ENCODE results near the gene DNAJB9. TPM values are rescaled to one million over a fixed set of nuclear protein-coding genes. Genes with fewer than 3 reads are reported as not detected.

Gene DNAJB9
- total and polyA plus RNA-seq, 2 of the 13 experiments (the other 11 are each of a cell fraction or from before 2014, with no cell fraction given), result 8.6 to 16.4 TPM

GRCh38 chr7:108525985-108526767, 43.5 kb upstream of the DNAJB9 start, which contains the start of gene PNPLA8 (continued):
- peak; percentile 98 for TF ChIP-seq ARID4A (CRISPR knock-in tag; IDR thresholded peaks at IDR 0.05; ENCODE audit: borderline replicate concordance)
- TF ChIP-seq TEAD3 (CRISPR knock-in tag; optimal IDR thresholded peaks at IDR 0.05; ENCODE audit: borderline replicate concordance), result peak; percentile 54
- peak; percentile 96 for TF ChIP-seq TFDP2 (CRISPR knock-in tag; IDR thresholded peaks at IDR 0.05)
- TF ChIP-seq NFIC (IDR thresholded peaks at IDR 0.05; ENCODE audit: low read length), result no peak
- TF ChIP-seq SP2 (CRISPR knock-in tag; IDR thresholded peaks at IDR 0.05), result peak; percentile 92
- TF ChIP-seq PRMT3 (CRISPR knock-in tag; IDR thresholded peaks at IDR 0.05; ENCODE audit: borderline replicate concordance, low read depth), result no peak
- TF ChIP-seq RERE (CRISPR knock-in tag; IDR thresholded peaks at IDR 0.05; ENCODE audit: low read depth), result 0 out of 2 replicates have a peak, but pooled peaks have one; percentile 47
- TF ChIP-seq ZNF781 (CRISPR knock-in tag; IDR thresholded peaks at IDR 0.05; ENCODE audit: borderline replicate concordance, not compliant biosample characterization), result peak; percentile 20
- no peak for TF ChIP-seq ZNF256 (CRISPR knock-in tag; conservative IDR thresholded peaks at IDR 0.05)
- no peak for TF ChIP-seq SKI (IDR thresholded peaks at IDR 0.05; ENCODE audit: partially characterized antibody)
- TF ChIP-seq ZNF766 (CRISPR knock-in tag; IDR thresholded peaks at IDR 0.05; ENCODE audit: borderline replicate concordance), result no peak
- TF ChIP-seq ZNF543 (CRISPR knock-in tag; IDR thresholded peaks at IDR 0.05), result no peak
- no peak for TF ChIP-seq RCOR2 (CRISPR knock-in tag; IDR thresholded peaks at IDR 0.05)
- TF ChIP-seq NBN (conservative IDR thresholded peaks at IDR 0.05), result no peak
- peak; percentile 65; the same call in 1 of the 2 replicates for TF ChIP-seq ZNF616 (CRISPR knock-in tag; IDR thresholded peaks at IDR 0.05; ENCODE audit: low read depth)
- no peak for TF ChIP-seq CTCF (CRISPR knock-in tag; IDR thresholded peaks at IDR 0.05)
